ENCODE results near the gene RTN4R.
"Not testable (repeated sequence)": the region's sequence is repeated elsewhere in the genome, so short reads cannot be mapped to it uniquely, and the experiment has no call there.

RTN4R gene

DNA sequence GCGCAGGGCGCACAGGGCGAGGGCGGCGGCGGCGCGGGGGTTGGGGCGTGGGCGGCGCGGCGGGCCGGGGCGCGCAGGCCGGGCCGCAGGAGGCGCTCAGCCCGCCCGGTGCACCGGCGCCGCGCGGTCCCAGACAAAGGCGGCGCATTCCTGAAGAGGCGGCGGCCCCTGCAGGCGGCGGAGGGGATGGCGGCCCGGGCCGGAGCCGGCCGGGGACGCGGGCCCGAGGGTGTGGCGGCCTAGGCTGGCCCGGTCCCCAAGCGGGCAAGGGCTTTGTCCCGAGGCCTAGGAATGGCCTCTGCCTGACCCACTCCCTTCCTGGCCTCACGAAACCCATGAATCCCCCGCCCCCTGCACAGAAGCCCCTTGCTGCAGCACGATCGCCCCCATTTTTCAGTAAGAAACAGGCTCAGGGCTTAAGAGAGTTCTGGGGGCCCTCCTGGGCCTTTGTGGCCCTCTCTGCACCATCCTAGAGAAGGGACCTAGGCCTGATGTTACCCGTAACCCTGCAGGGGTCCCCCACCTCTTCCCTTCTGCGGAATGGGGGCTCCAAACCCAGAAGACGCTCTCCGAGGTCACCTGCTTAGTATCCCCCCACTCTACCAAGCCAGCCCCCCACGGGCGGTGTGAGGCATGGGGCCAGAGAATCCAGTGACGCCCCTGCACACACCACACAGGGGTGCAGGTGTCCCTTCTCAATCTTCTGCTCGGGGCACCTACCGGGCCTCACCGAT lies at the start of gene RTN4R:
Gene RTN4R, minus strand, starts transcription at position 40 of the 734 bp plus-strand sequence. CDS start 226 bp downstream, outside the sequence.
- peak; percentile 55 for DNase-seq

DNA sequence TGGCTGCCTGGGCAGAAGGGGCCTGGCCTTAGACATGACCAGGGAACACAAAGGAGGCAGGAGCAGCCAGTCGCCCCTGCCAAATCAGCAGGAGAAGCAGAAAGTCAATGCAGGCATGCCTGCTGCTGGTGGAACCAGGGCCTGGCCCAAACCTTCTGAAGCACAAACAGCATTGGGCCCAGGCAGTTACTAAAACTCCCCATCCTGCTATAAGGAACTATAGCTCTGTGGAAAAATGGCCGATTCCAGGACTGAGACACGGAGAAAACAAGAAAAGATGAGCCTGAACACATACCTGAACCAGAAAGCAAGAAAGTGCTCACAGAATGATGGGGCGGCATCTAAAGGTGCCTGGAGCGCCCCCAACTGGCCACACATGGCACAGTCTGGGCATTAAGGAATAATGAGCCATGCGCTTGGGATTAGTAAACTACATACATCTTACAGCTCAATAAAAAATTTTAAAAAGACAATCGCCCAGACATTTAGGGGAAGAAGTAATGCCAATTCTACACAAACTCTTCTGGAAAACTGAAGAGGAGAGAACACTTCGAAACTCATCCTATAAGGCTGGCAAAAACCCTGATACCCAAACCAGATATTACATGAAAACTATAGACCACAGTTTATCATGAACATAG lies 49.4 kb upstream of the RTN4R start:
- peak; percentile 37 for DNase-seq

DNA sequence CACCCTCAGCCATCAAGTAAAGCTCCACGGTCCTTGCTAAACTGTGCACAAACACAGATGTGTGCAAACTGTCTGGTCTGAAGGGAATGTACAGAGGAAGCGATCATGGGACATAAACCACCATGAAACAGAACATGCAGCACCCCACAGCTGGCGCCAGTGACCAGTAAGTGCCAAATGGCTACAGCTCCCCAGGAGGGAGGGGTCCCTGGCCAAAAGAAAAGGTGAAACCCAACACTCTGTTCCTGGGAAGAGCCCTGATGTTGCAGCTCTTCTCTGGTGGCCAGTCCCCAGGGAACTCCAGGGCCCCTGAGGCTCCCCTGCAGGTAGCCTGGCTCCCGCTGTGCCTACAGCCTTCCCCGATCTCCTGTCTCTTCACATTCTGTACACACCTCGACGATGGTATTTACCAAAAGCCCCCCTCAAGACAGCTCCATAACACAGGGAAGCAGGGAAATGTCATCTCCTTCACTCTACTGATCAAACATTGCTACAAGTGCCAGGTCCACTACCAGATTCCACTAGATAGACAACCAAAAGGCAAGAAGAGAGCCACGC lies 48.8 kb upstream of the RTN4R start:
- no peak for DNase-seq

GRCh38 chr22:20316217-20316843 lies 48.2 kb upstream of the RTN4R start:
- DNase-seq, result no peak

GRCh38 chr22:20315337-20316216 lies 47.5 kb upstream of the RTN4R start:
- no peak for DNase-seq

DNA sequence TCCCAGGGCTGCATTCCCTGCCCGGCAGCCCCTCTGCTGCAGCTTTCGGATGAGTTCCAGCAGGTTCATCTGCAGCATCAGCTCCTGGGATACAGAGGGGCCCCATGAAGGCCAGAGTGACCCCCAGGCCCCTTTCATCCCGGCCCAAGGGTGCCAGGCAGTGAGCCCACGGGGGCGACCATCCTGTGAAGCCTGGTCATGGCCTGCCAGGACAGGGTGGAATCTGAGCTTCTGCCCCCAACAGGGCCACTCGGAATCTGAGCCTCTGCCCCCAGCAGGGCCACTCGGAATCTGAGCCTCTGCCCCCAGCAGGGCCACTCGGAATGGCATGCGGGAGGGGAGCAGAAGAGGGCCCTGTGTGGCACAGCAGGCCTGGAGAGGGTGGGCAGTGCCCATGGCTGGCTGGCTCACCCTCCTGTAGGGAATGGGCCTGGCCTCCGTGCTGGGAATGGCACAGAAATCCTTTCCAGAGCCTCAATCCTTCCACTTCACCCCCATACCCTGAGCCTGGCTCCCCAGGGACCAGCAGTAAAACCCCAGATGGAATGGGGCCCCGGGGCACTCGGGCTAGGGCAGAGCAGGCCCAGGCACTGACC lies 46.7 kb upstream of the RTN4R start:
- not testable (repeated sequence) for DNase-seq

GRCh38 chr22:20314206-20314605 lies 46.1 kb upstream of the RTN4R start:
- DNase-seq, result not testable (repeated sequence)

DNA sequence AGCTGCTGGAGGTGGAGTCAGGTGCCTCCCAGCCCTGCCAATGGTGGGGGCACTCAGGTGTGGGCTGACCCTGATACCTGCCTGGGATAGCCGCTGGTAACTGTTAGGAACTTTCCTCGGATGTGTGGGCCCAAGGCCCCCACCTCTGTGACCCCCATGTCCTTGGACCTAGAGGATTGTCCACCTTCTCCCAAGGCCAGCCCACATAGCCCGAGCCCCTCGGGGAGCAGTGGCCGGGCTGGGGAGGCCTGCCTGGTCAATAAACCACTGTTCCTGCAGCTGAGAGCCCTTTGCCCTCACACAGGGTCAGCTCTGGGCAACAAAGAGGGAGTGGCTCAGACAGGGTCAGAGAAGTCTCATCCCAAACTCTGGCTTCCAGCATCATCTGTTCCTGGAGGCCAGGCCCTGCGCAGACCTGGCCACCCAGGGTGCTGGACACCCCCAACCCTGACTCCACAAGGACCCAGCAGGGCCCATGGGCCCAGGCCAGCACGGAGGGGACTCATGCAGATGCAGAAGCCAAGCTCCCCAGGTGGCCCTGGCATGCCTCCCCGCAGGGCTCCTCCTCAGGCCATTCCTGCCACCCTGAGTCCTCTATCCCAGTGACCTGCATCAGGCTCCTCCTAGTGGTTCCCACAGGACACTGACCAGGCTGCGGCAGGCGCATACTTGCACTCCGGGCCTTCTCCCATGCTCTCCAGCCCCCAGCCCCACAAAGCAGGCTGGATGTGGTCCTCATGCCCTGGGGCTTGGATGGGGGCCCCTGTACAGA lies 45.4 kb upstream of the RTN4R start:
- DNase-seq, result not testable (repeated sequence)

GRCh38 chr22:20312396-20313191 lies 44.5 kb upstream of the RTN4R start:
- no peak for DNase-seq

- not testable (repeated sequence) for DNase-seq
These were observed 43.3 kb upstream of the RTN4R start for GRCh38 chr22:20311249-20312062.

- not testable (repeated sequence) for DNase-seq
These were observed 42.7 kb upstream of the RTN4R start for GRCh38 chr22:20310773-20311172.

DNA sequence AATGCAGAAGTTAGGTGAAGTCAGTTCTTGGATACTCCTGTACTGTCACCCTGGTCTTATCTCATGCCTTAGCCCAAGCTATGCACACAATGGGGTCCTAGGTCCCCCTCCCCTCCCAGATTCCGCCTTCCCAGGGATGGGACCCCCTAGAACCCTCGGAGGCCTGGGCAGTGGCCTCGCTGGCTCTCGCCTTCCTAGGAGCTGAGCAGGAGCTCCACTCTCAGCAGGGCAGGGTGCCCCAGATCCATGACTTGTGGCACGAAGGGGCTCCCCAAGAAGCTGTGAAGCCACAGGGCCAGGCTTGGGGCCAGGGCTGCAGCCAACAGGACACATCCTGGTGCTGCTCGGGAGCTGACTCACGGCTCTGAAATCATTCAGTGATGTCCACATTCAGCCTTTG lies 42.1 kb upstream of the RTN4R start:
- DNase-seq, result not testable (repeated sequence)

- not testable (repeated sequence) for DNase-seq
These were observed 40.9 kb upstream of the RTN4R start for GRCh38 chr22:20308806-20309650.

DNA sequence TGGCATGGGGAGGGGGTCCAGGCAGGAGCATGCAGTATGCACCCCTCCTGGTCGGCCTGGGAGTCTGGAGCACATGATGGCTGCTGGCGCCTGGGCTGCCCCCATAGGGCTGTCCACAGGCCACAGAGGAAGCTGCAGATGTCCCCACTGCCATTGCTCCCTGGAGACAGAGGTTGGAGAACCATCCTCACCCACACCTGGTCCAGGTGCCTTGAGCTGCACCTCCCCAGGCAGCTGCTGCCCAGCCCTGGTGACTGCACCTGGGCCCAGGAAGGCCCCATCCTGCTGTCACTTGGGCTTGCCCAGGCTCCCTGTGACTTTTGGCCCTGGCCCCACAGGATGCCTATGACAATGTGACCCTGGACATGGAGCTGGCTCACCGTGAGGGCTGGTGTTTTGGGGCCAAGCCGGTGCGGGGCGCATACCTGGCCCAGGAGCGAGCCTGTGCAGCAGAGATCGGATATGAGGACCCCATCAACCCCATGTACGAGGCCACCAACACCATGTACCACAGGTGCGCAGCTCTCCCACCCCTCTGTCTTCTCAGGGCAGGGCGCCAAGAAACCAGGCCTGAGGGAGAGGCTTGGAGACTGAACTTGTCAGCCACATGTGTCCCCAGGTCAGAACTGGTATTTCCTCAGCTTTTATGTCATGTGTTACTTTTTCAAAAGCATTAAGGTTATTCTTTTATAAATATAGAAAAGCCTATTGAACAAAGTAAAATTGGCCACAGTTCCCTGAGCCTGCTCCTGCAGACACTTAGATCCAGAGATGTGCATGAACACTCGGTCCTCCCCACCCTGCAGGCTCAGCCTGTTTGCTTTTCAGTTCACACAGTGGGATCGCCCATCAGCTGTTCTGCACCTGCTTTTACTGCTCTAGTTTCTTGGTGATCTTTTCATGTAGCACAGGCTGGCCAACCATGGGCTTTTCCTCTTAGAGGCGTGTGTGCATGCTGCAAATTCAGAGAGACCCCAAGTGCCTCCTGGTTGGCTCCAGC lies 39.6 kb upstream of the RTN4R start:
- DNase-seq, result not testable (repeated sequence)

- not testable (repeated sequence) for DNase-seq
These were observed 38.7 kb upstream of the RTN4R start for GRCh38 chr22:20306646-20307447.

DNA sequence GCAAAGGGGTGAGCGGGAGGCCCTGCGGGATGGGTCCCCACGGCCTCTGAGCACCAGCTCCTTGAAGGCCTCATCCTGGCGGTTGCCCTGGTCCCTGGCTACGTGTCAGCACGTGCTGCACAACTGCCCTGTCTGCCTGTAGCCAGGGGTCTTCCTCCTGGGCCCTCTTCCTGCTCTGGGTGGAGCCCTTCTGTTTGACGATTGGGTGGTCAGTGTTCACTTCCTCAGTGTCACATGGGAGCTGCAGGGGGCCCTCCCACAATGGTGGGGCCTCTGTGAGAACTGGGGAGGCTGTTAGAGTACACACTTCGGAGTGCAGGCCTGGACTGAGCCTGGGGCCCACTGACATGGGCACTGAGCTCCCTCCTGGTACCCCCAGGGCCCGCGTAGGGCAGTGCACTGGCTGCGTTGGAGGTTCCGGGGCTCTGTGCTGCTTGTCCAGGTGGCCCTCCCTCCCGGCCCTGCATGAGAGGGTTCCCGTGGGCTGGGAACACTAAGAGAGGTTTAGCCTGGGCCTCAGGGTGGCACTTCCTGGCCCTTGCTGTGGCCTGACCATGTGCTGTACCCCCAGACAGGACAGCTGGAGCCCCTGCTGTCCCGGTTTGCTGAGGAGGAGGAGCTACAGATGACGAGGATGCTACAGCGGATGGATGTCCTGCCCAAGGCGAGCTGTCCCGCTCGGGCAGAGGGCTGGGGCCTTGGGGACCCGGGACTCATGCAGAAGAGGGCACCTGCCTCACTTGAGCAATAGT lies 38.0 kb upstream of the RTN4R start:
- DNase-seq, result no peak

Measured in NCI-H2227 treated with DMSO at 0.1 percent for 48 hours (cell line).